ENCODE data around the gene SRL.

- no peak for TF ChIP-seq EZH2 (IDR thresholded peaks at IDR 0.05)
- TF ChIP-seq POLR2AphosphoS5 (IDR thresholded peaks at IDR 0.05; ENCODE audit: borderline replicate concordance, low read depth, low read length), result no peak
- no peak for TF ChIP-seq FOXP2 (optimal IDR thresholded peaks at IDR 0.05; ENCODE audit: control extremely low read depth, extremely low read length, insufficient read depth)
Observed at GRCh38 chr16:4190712-4191333, 51.1 kb downstream of the SRL start.
